NCI-H748 treated with DMSO at 0.1 percent for 48 hours (cell line): Measurements from ENCODE around the gene RINT1.
"Not testable (repeated sequence)": the region's sequence is repeated elsewhere in the genome, so short reads cannot be mapped to it uniquely, and the experiment has no call there.

ENCODE experiments used
- DNase-seq: peaks from one replicate; lab custom pipeline; 2025; lab: John Stamatoyannopoulos, UW

RINT1 gene

DNA sequence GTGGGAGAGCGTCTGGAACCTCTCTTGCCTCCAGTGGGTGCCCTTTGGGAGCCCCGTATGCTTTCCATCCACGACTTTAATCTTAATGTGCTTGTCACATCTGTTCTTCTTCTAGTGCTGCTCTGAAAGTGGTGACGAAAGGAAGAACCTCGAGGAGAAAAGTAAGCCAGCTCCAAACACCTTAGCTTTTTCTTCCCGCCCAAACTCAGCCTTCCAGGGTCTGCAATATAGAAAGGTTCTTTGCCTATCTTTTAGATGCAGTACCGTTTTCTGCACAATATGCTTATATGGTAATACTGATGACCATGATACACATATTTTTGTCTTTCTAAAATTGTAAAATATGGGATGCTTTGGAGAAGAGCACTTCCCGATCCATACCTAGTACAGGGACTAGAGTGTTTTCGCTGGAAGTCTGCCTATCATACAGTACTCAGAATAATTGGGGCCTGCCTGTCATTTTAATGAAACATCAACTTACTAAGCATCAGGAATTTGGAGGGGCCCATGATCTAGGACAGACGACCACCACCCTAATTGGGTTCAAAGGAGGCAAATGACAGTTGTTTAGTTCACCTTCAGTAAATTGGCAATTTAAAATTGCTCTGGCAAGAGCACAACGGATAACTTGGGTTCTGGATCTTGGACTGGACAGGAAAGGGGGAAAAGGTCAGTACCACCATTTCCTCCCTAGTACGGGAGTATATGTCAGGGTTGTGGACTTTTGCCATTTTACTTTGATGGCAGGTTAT, 884 bp downstream of the RINT1 start:
- DNase-seq, result no peak

DNA sequence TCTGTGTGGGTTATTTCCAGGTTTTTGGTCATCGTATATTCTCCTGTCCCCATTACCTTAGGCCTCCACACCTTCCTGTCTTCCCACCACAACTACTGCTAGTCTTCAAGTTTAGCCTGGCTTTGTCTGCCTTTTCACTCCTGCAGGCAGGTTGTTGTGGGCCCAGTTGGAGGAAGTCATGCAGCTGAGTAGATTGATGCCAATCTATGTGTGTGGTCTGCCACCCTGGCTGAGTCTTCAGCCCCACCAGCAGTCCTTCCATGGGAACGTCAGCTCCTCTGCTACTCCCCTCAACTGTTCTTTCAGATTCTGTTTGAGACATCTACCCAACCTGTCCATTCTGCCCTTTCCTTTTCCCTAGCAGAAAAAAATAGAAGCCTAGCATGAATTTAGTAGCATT, 6.3 kb downstream of the RINT1 start:
- DNase-seq, result no peak

DNA sequence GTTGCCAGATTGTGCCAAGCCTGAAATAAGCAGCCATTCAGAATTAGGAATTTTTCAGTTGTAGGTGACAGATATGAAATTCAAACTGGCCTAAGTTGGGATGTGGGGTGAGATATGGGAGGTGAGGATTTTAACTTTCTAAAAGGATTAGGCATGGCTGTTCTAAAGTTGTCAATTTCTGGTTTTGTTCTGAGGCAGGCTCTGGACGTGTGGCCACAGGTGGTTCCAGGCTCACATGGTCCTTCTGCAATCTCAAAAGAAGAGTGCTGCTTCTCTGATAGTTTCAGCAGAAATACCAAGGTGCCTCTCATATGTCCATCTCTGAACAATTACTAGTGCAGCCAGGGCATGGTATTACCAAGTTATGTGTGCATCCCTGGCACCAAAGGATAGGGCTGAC, 27.9 kb downstream of the RINT1 start:
- DNase-seq, result no peak

DNA sequence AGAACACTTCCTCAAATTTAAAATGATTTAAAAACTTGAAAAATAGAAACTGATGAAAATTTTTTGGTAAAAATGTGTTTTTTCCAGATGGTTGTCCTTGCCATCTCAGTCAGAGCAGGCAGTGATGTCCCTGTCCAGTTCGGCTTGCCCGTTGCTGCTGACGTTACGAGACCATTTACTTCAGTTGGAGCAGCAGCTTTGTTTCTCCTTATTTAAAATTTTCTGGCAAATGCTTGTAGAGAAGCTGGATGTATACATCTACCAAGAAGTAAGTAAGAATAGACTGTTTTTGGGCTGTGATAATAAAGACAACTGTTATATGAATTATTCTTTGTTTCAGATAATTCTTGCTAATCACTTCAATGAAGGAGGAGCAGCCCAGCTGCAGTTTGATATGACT, 33.2 kb downstream of the RINT1 start:
- no peak for DNase-seq

DNA sequence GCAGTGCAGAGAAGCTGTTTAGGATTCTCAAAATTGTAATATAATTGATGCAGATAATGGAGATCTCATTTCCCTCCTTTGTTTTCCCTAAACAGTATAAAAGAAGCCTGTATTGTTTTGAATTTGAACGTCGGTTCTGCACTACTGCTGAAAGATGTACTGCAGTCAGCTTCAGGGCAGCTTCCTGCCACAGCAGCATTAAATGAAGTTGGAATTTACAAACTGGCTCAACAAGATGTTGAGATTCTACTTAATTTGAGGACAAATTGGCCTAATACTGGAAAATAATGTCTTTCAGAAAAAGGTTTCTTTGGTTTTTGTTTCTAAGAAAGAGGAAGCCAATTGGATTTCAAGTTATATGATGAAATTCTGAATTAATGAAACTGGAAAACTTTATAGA, 35.0 kb downstream of the RINT1 start:
- no peak for DNase-seq

DNA sequence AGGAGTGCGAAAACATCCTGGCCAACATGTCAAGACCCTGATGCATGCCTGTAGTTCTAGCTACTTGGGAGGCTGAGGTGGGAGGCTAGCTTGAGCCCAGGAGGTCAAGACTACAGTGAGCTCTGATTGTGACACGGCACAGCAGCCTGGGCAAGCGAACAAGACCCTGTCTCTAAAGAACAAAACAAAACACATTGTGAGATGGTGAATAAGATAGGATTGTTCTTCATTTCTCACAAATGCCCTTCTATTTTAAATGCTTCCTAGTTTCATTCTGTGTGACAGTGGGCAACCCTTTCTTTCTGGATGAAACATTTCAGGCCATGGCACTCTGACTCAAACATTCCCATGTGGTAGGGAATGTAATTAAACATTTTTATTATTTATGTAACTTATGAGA, 35.8 kb downstream of the RINT1 start:
- no peak for DNase-seq

DNA sequence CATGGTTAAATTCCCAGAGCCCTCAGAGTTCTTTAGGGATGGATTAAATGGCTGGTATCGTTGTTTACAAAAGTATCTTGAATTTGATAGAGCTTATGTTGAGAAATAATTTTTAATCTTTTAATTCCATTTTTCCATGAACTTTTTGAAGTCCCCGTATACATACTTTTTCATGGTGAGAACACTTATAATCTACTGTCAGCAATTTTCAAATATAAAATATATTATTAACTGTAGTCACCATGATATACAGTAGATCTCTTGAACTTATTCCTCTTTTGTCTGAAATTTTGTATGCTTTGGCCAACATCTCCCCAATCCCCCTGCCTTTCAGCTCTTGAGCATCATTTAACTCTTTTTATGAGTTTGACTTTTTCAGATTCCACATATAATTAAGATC, 39.9 kb downstream of the RINT1 start:
- DNase-seq, result no peak

DNA sequence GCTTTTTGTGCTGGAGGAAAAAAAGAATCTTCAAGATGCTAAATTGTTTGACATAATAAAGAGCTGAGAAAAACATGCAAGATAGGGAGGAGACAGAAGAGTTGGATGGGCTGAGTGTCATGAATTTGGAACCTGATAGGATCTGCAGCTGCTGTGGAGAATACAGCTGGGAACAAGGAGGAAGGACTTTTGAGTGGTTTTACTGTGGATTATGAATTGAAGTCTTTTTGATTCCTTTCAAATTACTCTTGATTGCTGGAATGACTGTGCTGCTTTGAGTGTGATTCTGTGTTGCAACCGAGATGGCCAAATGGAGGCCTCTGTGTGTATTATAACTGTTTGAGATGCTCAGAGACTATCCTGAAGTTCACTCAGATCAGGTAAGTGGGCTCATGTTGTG, 45.2 kb downstream of the RINT1 start:
- DNase-seq, result no peak

DNA sequence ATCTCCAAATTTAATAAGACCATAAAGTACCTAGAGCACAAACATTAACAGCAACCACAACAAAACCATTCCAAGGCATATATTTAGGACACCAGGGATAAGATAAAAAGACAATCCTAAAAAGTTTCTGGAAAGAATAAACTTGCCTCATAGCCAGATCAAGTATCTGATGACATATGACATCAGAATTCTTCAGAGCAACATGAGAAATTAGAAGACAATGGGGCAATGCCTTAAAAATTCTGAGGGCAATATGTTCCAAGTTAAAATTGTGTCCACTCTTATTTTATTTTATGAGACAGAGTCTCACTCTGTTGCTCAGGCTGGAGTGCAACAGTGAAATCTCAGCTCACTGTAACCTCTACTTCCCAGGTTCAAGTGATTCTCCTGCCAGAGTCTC, 46.5 kb downstream of the RINT1 start:
- DNase-seq, result no peak

DNA sequence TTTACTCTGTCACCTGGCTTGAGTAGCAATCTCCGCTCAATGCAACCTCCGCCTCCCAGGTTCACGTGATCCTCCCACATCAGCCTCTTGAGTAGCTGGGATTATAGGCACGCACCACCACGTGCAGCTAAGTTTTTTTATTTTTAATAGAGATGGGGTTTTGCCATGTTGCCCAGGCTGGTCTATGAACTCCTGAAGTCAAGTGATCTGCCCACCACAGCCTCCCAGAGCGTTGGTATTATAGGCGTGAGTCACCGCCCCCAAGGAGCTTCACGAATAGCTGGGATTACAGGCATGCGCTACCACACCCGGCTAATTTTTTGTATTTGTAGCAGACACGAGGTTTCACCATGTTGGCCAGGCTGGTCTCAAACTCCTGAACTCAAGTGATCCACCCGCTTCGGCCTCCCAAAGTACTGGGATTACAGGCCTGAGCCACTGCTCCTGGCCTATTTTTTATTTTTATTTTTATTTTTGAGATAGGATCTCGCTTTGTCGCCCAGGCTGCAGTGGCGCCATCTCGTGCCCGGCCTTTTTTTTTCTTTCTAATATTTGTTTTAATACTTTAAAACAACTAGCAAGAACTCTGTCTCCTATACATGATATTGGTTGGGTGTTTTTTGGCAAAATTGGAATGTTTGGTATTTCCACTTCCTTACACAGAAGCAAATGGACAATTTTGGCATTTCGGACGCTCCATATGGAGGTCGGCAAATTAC, 48.2 kb downstream of the RINT1 start:
- DNase-seq, result no peak

DNA sequence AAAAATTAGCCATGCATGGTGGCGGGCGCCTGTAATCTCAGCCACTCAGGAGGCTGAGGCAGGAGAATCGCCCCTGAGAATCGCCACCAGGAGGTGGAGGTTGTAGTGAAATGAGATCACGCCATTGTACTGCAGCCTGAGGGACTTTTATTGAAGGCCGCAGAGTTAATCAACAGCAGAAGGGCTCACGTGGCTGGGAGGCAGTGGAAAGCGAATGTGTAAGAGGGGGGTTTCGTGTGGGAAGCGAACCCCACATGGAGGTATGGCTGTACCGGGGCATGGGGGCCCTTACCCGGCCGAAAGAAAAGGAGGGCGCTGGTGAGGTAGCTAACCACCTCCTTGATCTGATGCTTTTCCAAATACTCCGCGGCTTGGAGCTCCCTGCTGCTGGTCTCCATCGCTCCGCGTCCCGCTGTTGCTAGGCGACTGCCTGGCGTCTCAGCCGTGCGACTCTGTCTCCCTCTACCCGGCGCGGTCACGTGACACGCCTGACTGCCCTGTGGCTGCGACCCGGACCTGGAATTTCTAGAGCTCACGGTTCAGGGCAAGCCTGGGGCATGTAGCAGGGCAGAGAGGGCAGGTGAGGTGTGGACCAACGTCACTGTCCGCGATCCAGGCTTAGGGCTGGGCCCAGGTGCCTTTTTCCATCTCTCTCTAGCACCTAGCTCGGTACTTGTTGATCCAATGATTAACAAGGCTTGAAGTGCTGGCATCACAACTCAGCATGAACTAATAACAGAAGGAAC, 49.2 kb downstream of the RINT1 start, which contains the start of gene EFCAB10:
TSS of gene EFCAB10 (minus strand) at position 428 of the 746 bp plus-strand sequence. CDS start at position 398, 30 bp downstream.
- DNase-seq, result peak; percentile 85

DNA sequence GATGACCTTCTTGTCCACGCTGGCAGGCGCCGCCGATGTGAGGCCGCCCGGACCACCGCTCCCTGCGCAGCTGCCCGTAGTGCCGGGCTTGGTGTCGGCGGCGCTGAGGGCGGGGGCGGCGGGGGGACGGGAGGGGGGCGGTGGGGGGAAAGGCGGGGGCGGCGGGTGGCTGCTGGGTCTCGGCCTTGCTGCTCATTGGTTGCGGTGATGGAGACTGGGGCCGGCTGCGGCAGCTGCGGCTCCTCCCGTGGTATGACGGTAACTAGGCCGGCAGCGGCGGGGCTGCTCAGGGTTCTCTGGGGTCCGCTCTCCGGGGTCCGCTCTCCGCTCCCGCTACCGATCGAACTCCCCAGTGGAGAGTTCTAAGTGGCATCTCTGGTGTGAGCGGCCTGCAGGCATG, 51.1 kb downstream of the RINT1 start:
- no peak for DNase-seq

DNA sequence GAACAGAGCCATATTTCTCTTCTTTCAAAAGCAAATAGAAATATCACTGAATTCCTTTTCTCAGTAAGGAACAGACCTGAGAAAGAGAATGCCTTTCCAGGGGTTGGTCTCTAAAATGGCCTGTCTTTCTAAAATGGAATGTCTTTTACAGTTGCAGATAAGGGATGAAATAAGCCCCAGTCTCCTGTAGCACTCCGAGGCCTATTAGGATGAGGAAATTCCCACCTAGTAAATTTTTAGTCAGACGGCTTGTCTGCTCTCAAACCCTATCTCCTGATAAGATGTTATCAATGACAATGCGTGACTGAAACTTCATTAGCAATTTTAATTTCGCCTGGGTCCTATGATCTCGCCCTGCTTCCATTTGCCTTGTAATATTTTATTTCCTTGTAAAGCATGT, 52.2 kb downstream of the RINT1 start:
- no peak for DNase-seq

DNA sequence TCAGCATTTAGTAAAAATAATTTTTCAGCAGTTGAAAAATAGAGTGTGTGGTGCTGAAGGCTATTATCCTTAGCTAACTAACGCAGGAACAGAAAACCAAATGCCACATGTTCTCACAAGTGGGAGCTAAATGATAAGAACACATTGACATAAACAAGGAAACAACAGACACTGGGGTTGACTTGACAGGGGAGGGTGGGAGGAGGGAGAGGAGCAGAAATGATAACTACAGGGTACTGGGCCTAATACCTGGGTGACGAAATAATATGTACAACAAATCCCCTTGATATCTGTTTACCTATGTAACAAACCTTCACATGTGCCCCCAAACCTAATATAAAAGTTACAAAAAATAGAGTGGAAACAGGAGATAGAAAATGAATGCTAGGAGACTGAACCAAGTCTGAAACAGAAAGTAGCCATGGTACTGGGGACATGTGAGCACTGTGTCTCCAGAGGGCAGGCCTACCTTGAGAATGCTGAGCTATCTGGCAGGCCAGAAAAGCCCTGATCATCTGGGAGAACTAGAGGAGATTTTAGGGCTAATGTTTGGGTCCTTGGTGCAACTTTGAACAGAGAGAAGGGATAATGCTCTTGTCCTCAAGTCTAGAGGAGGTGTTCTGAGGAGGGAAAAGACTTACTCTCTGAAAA, 54.0 kb downstream of the RINT1 start:
- DNase-seq, result no peak

DNA sequence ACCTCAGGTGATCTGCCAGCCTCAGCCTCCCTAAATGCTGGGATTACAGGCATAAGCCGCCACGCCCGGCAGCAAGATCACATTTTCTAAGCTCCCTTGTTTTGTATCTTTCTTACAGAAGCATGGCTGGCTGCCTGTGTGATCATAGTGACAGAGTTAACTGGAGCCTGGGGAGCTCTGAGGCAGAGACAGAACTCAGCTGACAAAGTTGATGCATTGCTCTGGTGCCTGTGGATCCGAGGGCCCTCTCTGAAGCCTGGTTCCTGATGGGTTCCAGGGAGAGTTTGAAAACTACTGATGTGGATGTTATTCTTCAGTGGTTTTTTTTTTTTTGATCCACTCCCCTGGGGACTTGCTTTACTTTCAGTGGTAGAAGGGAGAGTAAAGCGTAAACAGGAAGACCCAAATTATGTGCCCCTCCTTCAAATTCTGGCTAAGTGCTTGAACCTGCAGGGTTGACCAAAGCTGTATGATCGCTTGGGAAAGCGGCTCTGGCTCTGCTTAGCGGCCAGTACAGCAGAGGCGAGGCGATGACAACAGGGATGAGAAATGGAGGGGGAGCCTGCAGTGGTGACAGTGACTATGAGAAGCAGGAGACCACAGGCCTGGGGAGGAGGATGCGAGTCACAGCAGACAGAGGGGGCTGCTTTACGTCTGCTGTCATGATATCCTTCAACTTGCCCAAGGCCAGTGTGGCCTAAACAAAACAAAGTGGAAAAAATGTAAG, 56.1 kb downstream of the RINT1 start:
- DNase-seq, result no peak

DNA sequence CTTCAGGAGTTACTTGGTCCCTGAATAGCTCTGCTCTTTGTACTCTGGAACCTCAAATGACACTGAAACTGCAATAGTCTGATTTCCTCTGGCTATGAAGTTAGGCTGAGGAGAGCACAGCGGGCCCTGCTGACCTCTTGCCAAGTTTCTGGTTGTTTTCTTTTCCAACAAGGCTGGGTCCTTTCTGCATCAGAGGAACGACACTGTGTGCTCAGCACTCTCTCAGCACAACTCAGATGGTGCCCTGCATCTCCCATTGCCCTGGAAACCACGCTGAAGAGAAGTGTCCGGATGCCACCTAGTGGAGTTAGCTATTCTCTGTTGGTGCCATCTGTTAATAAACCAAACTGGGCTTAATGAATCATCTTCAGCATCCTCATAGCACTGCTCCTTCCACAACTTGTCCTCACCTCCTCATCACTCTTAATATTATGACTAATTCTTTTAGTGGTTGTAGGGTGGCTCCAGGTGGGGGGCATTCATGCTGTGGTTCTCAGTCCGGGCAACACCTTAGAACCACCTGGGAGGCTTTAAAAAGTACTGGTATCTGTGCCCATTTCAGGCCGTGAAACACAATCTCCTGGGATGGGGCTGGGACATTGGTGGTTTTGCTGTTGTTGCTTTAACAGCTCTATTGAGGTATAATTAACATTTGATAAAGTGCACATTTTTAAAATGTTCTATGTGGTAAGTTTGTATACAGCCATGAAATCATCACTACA, 57.5 kb downstream of the RINT1 start:
- DNase-seq, result peak; percentile 66

DNA sequence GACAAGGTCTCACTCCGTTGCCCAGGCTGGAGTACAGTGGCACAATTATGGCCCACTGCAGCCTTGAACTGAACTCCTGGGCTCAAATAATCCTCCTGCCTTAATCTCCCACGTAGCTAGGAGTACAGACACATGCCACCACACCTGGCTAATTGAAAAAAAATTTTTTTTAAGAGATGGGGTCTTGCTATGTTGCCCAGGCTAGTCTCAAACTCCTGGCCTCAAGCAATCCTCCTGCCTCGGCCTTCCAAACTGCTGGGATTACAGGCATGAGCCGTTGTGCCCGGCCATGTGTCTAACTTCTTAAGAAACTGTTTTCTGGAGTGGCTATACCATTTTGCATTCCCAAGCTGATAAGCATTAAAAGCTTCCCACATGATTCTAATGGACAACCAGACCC, 58.8 kb downstream of the RINT1 start:
- no peak for DNase-seq

DNA sequence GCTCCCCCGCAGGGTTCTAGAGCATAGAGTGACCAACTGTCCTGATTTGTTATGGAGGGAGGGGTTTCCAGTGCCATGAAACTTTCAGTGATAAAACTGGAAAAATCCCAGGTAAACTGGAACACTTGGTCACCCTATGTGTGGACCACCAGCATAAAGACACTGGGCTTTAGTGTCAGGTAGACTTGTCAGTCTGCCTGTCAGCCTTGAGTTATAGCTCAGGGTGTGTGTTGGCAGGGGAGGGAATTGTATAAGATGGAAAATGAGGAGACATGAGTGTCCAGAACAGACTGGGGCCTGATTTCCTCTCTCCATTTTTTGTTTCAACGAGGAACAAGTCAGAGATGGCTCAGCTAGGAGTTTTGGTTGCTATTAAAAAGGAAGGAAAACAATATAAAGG, 59.5 kb downstream of the RINT1 start:
- DNase-seq, result no peak

DNA sequence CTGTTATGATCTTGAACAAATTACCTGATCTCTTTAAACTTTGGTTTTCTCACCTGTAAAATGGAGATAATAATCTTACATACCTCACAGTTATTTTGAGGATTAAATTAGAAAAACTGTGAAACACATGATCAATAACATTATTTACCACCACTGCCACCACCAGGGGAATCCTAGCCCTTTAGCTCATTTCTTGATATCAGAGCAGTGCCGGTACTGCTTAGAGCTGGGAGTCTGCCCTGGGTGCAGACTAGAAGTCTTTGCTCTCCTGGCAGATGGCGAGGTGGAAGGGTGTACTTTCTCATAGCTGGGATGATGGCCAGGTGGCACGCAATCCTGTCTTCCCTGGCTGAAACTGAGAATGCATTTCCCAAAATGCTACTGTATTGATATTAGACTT, 62.0 kb downstream of the RINT1 start:
- no peak for DNase-seq

DNA sequence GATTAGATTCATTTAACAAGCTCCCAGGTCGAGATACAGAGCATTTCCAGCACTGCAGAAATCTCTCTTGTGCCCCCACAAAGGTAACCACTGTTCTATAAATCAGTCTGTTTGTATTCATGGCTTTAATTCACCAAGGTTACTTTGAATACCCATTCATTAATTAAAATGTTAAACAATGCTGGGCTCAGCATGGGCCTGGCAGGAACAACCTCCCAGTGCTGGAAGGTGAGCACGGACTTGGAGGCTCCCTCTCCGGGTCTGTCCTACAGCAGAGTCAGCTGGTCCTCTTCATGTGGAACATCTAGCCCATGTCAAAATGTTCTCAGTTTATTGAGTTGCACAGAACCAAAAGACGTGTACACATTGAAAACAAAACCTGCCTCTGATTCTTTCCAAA, 64.9 kb downstream of the RINT1 start:
- DNase-seq, result no peak

DNA sequence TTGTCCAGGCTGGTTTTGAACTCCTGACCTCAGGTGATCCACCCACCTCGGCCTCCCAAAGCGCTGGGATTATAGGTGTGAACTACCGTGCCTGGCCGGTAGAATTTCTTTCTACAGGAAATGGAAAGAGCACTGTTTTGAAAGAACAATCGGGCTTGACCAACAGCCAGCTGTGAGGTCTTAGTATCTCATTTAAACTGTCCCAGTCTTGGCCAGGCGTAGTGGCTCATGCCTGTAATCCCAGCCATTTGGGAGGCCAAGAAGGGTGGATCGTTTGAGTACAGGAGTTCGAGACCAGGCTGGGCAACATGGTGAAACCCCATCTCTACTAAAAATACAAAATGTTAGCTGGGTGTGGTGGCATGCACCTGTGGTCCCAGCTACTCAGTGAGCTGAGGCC, 67.1 kb downstream of the RINT1 start:
- not testable (repeated sequence) for DNase-seq
